Esophagus muscularis mucosa (tissue), 3 donors: ENCODE results near the gene TMEM108.

ENCODE experiments used
- CTCF ChIP-seq, 3 experiments: fragments of 200-600 bp in 2 of 3; fragments of 450-650 bp in 1 of 3; sonication (generic) in 2 of 3; IDR thresholded peaks; one replicate each; pipeline ENCODE4 v1.5.1; 2017 to 2019; ENCODE audit warnings: antibody characterized with exemption in 3 of 3, mild to moderate bottlenecking in 2 of 3, moderate library complexity in 1 of 3
- POLR2AphosphoS5 ChIP-seq, 2 donors: sonication (generic); formaldehyde crosslinking; IDR thresholded peaks; one replicate each; pipeline ENCODE4 v1.6.1; 2017; ENCODE audit warnings: antibody characterized with exemption in 2 of 2

- TF ChIP-seq CTCF (IDR thresholded peaks at IDR 0.05) (no peak), POLR2AphosphoS5 (IDR thresholded peaks at IDR 0.05) (no peak)
Observed at GRCh38 chr3:133103706-133104105, 65.5 kb downstream of the TMEM108 start.
